GM12891 (cell line): Measurements from ENCODE around the gene VPS13A.

ENCODE experiments used
- PAX5 ChIP-seq: IDR thresholded peaks from 2 replicates; pipeline ENCODE4 v1.6.1; 2011; ENCODE audit warnings: low read length, moderate library complexity, mild to moderate bottlenecking; ENCODE audit not compliant: insufficient read depth, severe bottlenecking
- POLR2A ChIP-seq: IDR thresholded peaks from 2 replicates; pipeline ENCODE4 v1.6.1; 2011; ENCODE audit warnings: low read depth, low read length, control low read depth
- POLR2AphosphoS5 ChIP-seq: IDR thresholded peaks from 2 replicates; pipeline ENCODE4 v1.6.1; 2011; ENCODE audit warnings: low read depth, low read length, control low read depth
- POU2F2 ChIP-seq: IDR thresholded peaks from 2 replicates; pipeline ENCODE4 v1.6.1; 2011; ENCODE audit warnings: low read depth, mild to moderate bottlenecking, control low read depth, low read length, moderate library complexity
- SPI1 ChIP-seq: IDR thresholded peaks from 2 replicates; pipeline ENCODE4 v1.6.1; 2011; ENCODE audit warnings: low read depth, low read length, control low read depth
- TAF1 ChIP-seq: IDR thresholded peaks from 2 replicates; pipeline ENCODE4 v1.6.1; 2011; ENCODE audit warnings: low read depth, low read length, control low read depth

GRCh38 chr9:77271023-77271690 is 93.8 kb downstream of the VPS13A start:
- TF ChIP-seq POLR2A: no peak
- no peak for TF ChIP-seq PAX5
- TF ChIP-seq POU2F2: no peak
- no peak for TF ChIP-seq POLR2AphosphoS5
- no peak for TF ChIP-seq TAF1
- no peak for TF ChIP-seq SPI1
